PC-3 (cell line): Measurements from ENCODE around the gene ARHGAP32.
"Not testable (repeated sequence)": the region's sequence is repeated elsewhere in the genome, so short reads cannot be mapped to it uniquely, and the experiment has no call there.

ENCODE experiments used
- CTCF ChIP-seq: fragments of 300-600 bp; sonication (generic); conservative IDR thresholded peaks from 2 replicates; pipeline ENCODE4 v1.5.1; 2017; ENCODE audit warnings: antibody characterized with exemption, low read depth, mild to moderate bottlenecking, low read length
- EZH2 ChIP-seq: fragments of 300-600 bp; sonication (generic); IDR thresholded peaks from one replicate; pipeline ENCODE4 v1.6.1; 2017; ENCODE audit warnings: antibody characterized with exemption, mild to moderate bottlenecking, low read length; ENCODE audit not compliant: unreplicated experiment

GRCh38 chr11:128919635-128920034 lies 272.5 kb downstream of the ARHGAP32 start:
- not testable (repeated sequence) for TF ChIP-seq CTCF, EZH2
